ENCODE data around the gene OR10AD1.
A peak's percentile ranks its signal among the peaks of the same experiment; 100 is the strongest.
"Not testable (repeated sequence)": the region's sequence is repeated elsewhere in the genome, so short reads cannot be mapped to it uniquely, and the experiment has no call there.

The OR10AD1 gene

DNA sequence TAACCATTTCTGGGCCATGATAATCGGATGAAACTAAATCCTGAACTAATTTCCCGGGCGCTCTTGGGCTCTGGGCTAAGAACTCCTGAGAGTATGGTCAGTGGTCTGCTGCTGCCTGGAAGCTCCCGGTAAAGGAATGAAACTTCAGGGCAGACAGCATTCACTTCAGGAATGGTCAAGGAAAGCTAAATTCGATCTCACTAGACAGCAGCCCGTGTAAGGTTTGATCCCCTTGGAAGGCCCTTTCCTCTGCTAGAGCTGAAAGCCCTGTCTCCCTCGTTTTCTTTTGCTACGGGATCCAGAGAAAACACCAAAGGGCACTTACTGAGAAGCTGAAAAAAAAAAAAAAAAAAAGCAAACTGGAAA, 46.5 kb downstream of the OR10AD1 start:
- no peak for DNase-seq (ENCODE audit: low spot score)
- ChIA-PET CTCF (interaction anchor here (0.6 kb wide), 1 partner anchor 694 kb away, joined by 11 read pairs; no protein-coding TSS in a partner anchor), POLR2A (ENCODE audit: low non-redundant PET) (interaction anchor here (0.6 kb wide), 1 partner anchor 213 kb away, joined by 5 read pairs; no protein-coding TSS in a partner anchor)
- H3K27ac ChIP-seq: peak overlapping the region; percentile 77
- TF ChIP-seq, protein P1, sequence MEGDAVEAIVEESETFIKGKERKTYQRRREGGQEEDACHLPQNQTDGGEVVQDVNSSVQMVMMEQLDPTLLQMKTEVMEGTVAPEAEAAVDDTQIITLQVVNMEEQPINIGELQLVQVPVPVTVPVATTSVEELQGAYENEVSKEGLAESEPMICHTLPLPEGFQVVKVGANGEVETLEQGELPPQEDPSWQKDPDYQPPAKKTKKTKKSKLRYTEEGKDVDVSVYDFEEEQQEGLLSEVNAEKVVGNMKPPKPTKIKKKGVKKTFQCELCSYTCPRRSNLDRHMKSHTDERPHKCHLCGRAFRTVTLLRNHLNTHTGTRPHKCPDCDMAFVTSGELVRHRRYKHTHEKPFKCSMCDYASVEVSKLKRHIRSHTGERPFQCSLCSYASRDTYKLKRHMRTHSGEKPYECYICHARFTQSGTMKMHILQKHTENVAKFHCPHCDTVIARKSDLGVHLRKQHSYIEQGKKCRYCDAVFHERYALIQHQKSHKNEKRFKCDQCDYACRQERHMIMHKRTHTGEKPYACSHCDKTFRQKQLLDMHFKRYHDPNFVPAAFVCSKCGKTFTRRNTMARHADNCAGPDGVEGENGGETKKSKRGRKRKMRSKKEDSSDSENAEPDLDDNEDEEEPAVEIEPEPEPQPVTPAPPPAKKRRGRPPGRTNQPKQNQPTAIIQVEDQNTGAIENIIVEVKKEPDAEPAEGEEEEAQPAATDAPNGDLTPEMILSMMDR (conservative IDR thresholded peaks at IDR 0.05; ENCODE audit: low read depth): no peak

DNA sequence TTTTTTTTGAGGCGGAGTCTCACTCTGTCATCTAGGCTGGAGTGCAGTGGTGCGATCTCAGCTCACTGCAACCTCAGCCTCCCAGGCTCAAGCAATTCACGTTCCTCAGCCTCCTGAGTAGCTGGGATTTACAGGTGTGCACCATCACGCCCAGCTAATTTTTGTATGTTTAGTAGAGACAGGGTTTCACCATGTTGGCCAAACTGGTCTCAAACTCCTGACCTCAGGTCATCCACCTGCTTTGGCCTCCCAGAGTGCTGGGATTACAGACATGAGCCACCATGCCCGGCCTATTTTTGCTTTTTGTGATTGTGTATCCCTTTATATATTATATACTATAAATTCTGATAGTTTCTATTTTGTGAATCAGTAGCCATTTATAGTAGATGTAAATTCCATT, 47.3 kb downstream of the OR10AD1 start:
- CTCF ChIA-PET; DNase-seq (ENCODE audit: low spot score); POLR2A ChIA-PET (ENCODE audit: low non-redundant PET); H3K27ac ChIP-seq: not testable (repeated sequence)

All from RWPE1 (cell line).